HL-60 (cell line): ENCODE results near the gene GATC.

Experiments
- DNase-seq, 2 experiments: peaks; one replicate each; pipeline ENCODE4 v3.0.0-alpha.2; 2010 to 2020; ENCODE audit warnings: low read depth in 1 of 2, low spot score in 1 of 2
- H3K27ac ChIP-seq: fragments of 250-450 bp; sonication (Bioruptor Pico); replicated peaks from 2 replicates; pipeline ENCODE4 v1.5.1; 2020; ENCODE audit warnings: mild to moderate bottlenecking, moderate library complexity
- H3K27me3 ChIP-seq: fragments of 250-450 bp; sonication (Bioruptor Pico); 2 replicates; pipeline ENCODE4 v1.5.1; 2021; ENCODE audit warnings: mild to moderate bottlenecking, moderate library complexity; ENCODE audit not compliant: insufficient read depth, poor library complexity, severe bottlenecking
- H3K4me3 ChIP-seq: replicated peaks from 2 replicates; pipeline ENCODE4 v1.5.1; 2011; ENCODE audit warnings: mild to moderate bottlenecking, control low read depth, low read length; ENCODE audit not compliant: insufficient read depth
- CTCF ChIP-seq: IDR thresholded peaks from one replicate; pipeline ENCODE4 v1.5.1; 2011; ENCODE audit warnings: low read length, control low read depth, inconsistent platforms; ENCODE audit not compliant: insufficient read depth
- GABPA ChIP-seq: IDR thresholded peaks from 2 replicates; pipeline ENCODE4 v1.6.1; 2012; ENCODE audit warnings: low read depth
- POLR2AphosphoS5 ChIP-seq: IDR thresholded peaks from 2 replicates; pipeline ENCODE4 v1.6.1; 2012; ENCODE audit warnings: low read depth
- REST ChIP-seq: IDR thresholded peaks from 2 replicates; pipeline ENCODE4 v1.6.1; 2012; ENCODE audit warnings: low read depth; ENCODE audit not compliant: insufficient replicate concordance
- SPI1 ChIP-seq: IDR thresholded peaks from 2 replicates; pipeline ENCODE4 v1.6.1; 2012; ENCODE audit warnings: low read depth, mild to moderate bottlenecking, borderline replicate concordance
- long read RNA-seq: library from polyadenylated mRNA; unstranded; transcript quantifications from one replicate; pipeline ENCODE4 v2.0.0, GENCODE V29; 2020

GATC gene
- long read RNA-seq, full-length matches to known transcripts: 4 of 6 reads
- long read RNA-seq, partial matches to known transcripts: 2 of 6 reads
- long read RNA-seq, other reads (novel, unspliced or antisense): 0 of 6 reads

- TF ChIP-seq POLR2AphosphoS5 (peak; percentile 97), SPI1 (peak; percentile 38; the same call in 1 of the 2 replicates), CTCF (no peak), REST (no peak), GABPA (peak; percentile 36; the same call in 1 of the 2 replicates)
- H3K4me3 ChIP-seq: peak within 1 kb of the TSS; percentile 89
- peak; percentile 84 to 89 for DNase-seq
- H3K27ac ChIP-seq: peak within 1 kb of the TSS; percentile 93
- no peaks in the 10 kb centered on the region for H3K27me3 ChIP-seq
Measured at GRCh38 chr12:120445911-120446843, at the start of gene GATC, which contains the start of gene TRIAP1. Gene GATC (plus strand): TSS chr12:120446444. CDS start chr12:120446481, 37 bp downstream. Gene TRIAP1 (minus strand): TSS chr12:120446384. CDS start chr12:120446372, 12 bp downstream.

- TF ChIP-seq GABPA (no peak), POLR2AphosphoS5 (no peak), SPI1 (no peak), REST (no peak), CTCF (no peak)
- Histone ChIP-seq H3K27ac (no peak overlapping the region), H3K4me3 (no peak overlapping the region), H3K27me3 (no peaks in the 10 kb centered on the region)
- DNase-seq: no peak
Measured at GRCh38 chr12:120397824-120398540, 48.3 kb upstream of the GATC start.

GRCh38 chr12:120399531-120399930 is 46.7 kb upstream of the GATC start:
- no peak for TF ChIP-seq SPI1
- TF ChIP-seq REST: no peak
- TF ChIP-seq POLR2AphosphoS5: no peak
- TF ChIP-seq GABPA: no peak
- no peak for TF ChIP-seq CTCF
- H3K27ac ChIP-seq: no peak overlapping the region
- no peak overlapping the region for H3K4me3 ChIP-seq
- no peak for DNase-seq
- H3K27me3 ChIP-seq: no peaks in the 10 kb centered on the region
